HFFc6 (cell line): ENCODE data around the gene RAVER2. TPM values are rescaled to one million over a fixed set of nuclear protein-coding genes. Genes with fewer than 3 reads are reported as not detected.

Experiments
- DNase-seq: peaks from one replicate; pipeline ENCODE4 v3.0.0-alpha.2; 2018
- H3K27ac Mint-ChIP-seq: 2 replicates; pipeline ENCODE4 v1.8.0; 2020; ENCODE audit warnings: mild to moderate bottlenecking, mixed read lengths
- H3K27me3 Mint-ChIP-seq: 2 replicates; pipeline ENCODE4 v1.8.0; 2021; ENCODE audit warnings: mild to moderate bottlenecking, moderate library complexity, mixed read lengths; ENCODE audit not compliant: insufficient read depth
- H3K36me3 Mint-ChIP-seq: 2 replicates; pipeline ENCODE4 v1.8.0; 2021; ENCODE audit warnings: low read depth, mixed read lengths
- H3K4me1 Mint-ChIP-seq: 2 replicates; pipeline ENCODE4 v1.8.0; 2020; ENCODE audit warnings: low read depth, mixed read lengths
- H3K4me3 Mint-ChIP-seq: 2 replicates; pipeline ENCODE4 v1.8.0; 2020; ENCODE audit warnings: mild to moderate bottlenecking, moderate library complexity, mixed read lengths
- H3K9me3 Mint-ChIP-seq: 2 replicates; pipeline ENCODE4 v1.8.0; 2020; ENCODE audit warnings: mild to moderate bottlenecking, mixed read lengths
- total RNA-seq, 6 experiments: library from RNA; stranded (reverse); fragmentation: NEBNext Ultra II Directional; extraction: Animal tissue kit (Norgen Biotek cat#: 25700); gene quantifications; 2 replicates in 1 of 6; 3 replicates in 5 of 6; pipeline ENCODE4 v1.2.3, GENCODE V29; 2021
- TF ChIP-seq, protein P1 (sequence below): fragments of 200-600 bp; sonication (generic); IDR thresholded peaks from 2 replicates; pipeline ENCODE4 v1.5.0; 2021; ENCODE audit warnings: antibody characterized with exemption, mild to moderate bottlenecking

Gene RAVER2
- total RNA-seq, 6 experiments from 2014 or later: 1.8 to 2.8 (median 2.3) TPM

DNA sequence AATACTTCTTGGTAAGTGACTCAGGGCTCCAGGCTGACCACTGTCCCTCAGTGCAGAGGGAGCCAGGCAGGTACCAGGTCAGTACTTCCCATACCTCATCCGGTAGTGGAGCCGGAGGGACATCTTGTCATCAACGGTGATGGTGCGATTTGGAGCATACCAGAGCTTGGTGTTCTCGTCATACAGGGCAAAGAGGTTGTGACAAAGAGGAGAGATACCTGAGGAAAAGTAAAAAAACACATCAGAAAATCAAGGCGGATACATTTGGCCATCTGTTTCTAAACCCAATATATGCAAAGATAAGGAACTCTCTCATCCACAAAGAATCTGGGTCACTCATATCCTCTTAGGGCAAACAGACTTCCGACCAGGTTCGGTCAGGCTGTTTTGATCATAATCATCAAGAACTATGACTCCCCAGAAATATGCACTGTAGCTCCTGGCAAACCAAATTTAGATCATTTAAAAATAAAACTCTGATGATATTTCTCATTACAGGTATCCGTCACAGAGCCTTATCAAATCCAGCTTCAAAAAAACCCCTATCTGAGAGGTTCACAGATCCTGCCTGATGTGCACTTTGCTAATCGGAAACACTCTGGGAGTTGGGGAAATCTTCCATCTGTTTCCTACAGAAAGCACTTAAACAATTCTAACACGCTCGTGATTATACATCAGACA, 134.2 kb downstream of the RAVER2 start:
- peaks cover 21% of the 10 kb centered on the region for H3K36me3 Mint-ChIP-seq
- peak; percentile 27 for DNase-seq
- H3K27ac Mint-ChIP-seq: peak overlapping the region; percentile 74
- no peaks in the 10 kb centered on the region; the same call in 1 of the 2 replicates for H3K27me3 Mint-ChIP-seq
- H3K4me1 Mint-ChIP-seq: peaks cover 37% of the 10 kb centered on the region
- no peaks in the 10 kb centered on the region for H3K9me3 Mint-ChIP-seq
- peak overlapping the region; percentile 62 for H3K4me3 Mint-ChIP-seq
- TF ChIP-seq, protein P1, sequence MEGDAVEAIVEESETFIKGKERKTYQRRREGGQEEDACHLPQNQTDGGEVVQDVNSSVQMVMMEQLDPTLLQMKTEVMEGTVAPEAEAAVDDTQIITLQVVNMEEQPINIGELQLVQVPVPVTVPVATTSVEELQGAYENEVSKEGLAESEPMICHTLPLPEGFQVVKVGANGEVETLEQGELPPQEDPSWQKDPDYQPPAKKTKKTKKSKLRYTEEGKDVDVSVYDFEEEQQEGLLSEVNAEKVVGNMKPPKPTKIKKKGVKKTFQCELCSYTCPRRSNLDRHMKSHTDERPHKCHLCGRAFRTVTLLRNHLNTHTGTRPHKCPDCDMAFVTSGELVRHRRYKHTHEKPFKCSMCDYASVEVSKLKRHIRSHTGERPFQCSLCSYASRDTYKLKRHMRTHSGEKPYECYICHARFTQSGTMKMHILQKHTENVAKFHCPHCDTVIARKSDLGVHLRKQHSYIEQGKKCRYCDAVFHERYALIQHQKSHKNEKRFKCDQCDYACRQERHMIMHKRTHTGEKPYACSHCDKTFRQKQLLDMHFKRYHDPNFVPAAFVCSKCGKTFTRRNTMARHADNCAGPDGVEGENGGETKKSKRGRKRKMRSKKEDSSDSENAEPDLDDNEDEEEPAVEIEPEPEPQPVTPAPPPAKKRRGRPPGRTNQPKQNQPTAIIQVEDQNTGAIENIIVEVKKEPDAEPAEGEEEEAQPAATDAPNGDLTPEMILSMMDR: no peak

DNA sequence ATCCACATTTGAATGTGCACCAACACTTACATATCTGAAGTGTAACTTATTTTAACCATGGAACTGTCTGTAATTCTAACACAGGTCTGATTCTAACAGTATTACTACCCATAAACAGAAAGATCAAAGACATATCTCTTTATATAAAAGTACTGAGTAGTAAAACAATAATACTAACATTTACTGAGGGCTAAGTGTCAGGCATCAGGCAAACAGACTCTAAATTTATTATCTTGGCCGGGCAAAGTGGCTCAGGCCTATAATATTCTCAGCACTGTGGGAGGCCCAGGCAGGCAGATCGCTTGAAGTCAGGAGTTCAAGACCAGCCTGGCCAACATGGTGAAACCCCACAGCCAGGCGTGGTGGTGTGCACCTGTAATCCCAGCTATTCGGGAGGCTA, 135.6 kb downstream of the RAVER2 start:
- no peak overlapping the region for H3K4me3 Mint-ChIP-seq
- no peaks in the 10 kb centered on the region; the same call in 1 of the 2 replicates for H3K27me3 Mint-ChIP-seq
- TF ChIP-seq, protein P1: no peak
- no peaks in the 10 kb centered on the region for H3K9me3 Mint-ChIP-seq
- H3K27ac Mint-ChIP-seq: no peak overlapping the region
- no peak for DNase-seq
- peaks cover 49% of the 10 kb centered on the region for H3K4me1 Mint-ChIP-seq
- peaks cover 12% of the 10 kb centered on the region for H3K36me3 Mint-ChIP-seq

DNA sequence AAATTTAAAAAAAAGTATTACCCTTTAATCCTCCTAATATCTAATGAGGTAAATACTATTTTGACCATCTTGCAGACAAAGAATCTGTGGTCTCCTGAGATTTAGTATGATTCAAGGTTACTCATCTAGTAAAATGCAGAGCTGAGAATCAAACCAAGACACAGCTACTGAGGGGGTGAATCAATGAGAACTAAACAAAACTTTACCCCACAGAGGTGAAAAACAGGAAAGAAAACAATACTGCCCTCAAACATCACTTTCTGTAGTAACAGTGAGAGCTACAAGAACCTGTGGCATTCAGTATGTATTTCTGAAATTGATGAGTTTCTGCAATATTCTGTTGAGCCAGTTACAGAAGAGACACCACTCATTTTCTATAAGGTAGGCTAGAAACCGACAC, 136.4 kb downstream of the RAVER2 start:
- H3K9me3 Mint-ChIP-seq: no peaks in the 10 kb centered on the region

More for the DNA sequence above, 136.4 kb downstream of the RAVER2 start:
- TF ChIP-seq, protein P1: no peak
- peak; percentile 67 for DNase-seq
- Mint-ChIP-seq H3K4me1 (peaks cover 49% of the 10 kb centered on the region), H3K27ac (peak overlapping the region; percentile 64), H3K36me3 (peaks cover 3% of the 10 kb centered on the region), H3K27me3 (no peaks in the 10 kb centered on the region; the same call in 1 of the 2 replicates), H3K4me3 (no peak overlapping the region)

Other genes starting within 250 kb of the RAVER2 start
- 100 to 1,000 TPM in 2 of 6 experiments, 10 to 100 TPM in 4; 90.0 to 104 (median 98.3) TPM for gene JAK1, start 221.5 kb downstream of the RAVER2 start, total RNA-seq